HG02588 (cell line): ENCODE measurements around the gene ITPKB.
"Not testable (repeated sequence)": the region's sequence is repeated elsewhere in the genome, so short reads cannot be mapped to it uniquely, and the experiment has no call there.

Experiments used
- ATAC-seq: cut with Tn5 transposase; IDR thresholded peaks from one replicate; pipeline ENCODE4 v1.9.1; 2021; ENCODE audit warnings: mild to moderate bottlenecking, moderate library complexity; ENCODE audit not compliant: unreplicated experiment

Gene ITPKB

DNA sequence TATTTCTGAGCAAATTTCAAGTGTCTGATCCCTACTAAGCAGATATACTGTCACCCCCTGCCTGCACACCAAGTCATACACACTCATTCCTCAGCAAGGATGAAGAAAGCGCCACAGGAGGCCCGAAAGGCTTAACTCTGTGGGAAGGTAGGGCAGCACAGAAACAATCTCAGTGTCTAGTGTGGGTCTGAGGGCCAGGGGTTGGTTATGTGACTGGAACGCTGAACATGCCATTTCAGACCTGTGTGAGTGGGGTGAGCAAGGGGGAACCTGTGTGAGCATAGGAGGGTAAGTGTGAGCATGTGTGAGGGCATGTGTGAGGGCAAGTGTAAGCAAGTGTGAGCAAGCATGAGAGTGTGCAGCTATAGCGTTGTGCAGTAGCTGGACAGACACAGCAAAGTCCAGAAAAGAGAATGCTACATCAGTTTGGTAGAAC lies 6.2 kb downstream of the ITPKB start:
- no peak for ATAC-seq

DNA sequence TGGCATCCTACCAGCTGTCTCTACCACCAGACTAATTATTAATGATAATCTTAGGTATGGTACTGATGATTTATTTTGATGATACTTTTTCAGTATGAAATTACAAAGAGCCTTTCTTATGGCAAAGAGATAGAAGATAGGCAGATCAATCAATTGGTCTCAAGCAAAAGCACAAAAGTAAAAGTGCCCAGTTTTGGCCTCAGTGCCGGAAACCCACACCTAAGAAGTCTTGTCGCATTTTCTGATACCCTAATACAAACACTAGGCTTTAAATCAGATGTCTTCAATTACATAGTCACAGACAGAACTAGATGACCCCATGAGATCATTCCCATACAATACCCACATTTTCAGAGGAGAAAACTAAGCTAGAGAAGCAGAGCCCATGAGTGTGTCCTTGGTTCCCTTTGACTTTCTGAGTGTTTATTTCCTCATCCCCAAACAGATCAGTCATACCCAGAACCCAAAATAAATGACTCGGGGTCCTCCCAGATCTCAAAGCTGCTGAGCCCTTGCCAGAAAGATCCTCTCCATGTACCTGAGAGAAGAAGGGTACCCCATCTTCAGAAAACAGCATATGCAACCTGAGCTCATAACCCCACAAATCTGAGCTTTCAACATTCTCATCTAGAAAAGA lies 7.7 kb downstream of the ITPKB start:
- no peak for ATAC-seq

- ATAC-seq: no peak
These were observed 8.2 kb downstream of the ITPKB start for GRCh38 chr1:226730836-226731235.

DNA sequence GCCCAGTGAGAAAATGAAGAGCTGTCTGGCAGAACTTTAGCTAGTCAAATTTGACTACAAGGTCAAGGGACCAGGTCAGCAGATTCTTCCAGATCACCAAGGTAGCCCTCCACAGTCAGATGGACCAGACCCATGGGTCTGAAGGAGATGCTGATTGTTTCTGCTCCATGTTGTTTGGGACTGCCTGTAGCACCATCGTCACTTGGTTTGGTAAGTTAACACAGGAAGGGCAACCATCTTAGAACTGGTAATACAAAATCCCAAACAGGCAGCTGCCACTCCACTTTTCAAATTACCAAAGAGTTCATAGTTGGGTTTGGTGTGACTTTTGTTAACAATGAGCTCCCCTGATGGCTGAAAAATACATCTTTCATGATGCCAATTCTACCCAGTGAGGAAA lies 9.0 kb downstream of the ITPKB start:
- ATAC-seq: no peak

DNA sequence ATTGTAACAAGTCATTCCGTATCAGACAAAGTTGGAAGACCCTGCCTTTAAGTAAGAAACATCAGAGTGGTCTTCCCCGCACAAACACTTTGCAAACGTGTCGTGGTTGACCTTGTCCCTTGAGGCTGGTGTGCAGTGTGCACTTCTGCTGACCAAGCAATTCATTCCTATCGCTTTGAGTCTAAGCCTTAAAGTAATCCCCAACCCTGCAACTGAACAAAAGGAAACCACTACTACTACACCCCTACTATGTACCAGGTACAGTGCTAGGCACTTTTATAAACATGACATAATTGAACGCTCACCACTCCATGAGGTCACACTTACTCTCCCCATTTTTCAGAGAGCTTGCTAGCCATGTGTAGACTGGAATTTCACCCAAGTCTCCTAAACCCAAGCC lies 10.6 kb downstream of the ITPKB start:
- no peak for ATAC-seq

DNA sequence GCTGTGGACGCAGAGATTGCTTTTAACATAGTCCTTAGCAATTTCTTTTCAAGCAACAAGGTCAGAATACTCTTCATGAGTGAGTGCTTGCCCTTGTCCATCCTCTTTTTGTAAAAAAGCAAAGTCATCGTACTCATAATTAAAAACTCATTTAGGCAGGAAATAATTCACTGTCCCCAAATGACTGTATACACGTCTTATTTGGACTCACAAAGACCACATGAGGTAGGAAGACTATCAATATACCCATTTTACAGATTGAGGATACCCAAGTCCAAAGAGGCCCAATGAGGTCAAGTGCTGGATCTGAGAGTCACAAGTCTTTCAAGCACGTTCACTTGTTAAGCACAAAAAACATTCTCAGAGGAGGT lies 13.2 kb downstream of the ITPKB start:
- no peak for ATAC-seq

DNA sequence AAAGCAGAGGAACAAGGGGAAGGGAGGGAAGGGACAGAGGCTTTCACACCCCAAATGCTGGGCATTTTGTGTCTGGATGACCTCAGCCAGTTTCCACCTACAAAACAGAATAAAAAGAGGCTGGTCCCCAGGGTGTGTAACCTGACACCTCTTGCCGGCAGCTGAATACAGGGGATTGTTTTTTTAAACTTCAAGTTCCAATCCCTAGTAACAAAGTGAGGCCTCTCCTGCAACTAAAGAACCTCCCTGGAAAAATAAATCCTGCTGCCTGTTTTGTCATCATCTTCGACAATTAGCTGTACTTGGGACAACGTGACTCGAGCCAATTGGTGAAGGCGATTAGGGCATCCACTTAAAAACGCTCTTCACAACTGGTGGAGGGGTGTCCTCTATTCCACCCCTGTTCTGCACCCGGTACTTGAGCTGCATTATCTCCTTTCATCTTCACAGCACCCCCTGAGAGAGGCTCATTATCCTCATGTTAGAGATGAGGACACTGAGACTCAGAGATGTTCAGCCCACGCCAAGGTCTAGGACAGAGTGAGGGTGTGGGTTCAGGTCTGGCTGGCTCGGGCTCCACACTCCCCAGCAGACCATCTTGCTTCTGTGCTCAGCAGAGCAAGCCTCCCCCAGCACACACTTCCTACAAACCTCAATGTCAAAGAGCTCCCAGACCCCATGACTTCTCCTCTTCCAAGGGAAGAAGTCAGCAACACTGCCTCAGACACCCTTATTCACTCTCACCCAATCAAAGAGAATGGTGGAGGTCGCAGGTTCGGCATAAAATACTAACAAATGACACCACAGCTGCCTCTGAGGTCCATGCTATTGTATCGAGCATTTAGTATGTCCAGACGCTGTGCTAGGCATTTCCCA lies 15.2 kb downstream of the ITPKB start:
- ATAC-seq: no peak

GRCh38 chr1:226722901-226723656 lies 16.0 kb downstream of the ITPKB start:
- ATAC-seq: no peak

- no peak for ATAC-seq
These were observed 16.7 kb downstream of the ITPKB start for GRCh38 chr1:226722240-226722900.

DNA sequence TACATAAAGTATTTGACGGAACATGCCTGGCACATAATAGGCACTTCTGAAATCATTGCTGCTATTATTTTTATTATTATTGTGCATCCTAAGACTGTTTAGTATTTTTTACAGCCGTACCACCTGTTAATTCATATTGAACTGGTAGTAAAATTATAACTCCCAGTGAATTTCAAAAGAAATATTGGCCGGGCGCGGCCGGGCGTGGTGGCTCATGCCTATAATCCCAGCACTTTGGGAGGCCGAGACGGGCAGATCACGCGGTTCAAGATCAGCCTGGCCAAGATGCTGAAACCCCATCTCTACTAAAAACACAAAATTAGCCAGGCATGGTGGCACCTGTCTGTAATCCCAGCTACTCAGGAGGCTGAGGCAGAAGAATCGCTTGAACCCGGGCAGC lies 18.5 kb downstream of the ITPKB start:
- not testable (repeated sequence) for ATAC-seq

DNA sequence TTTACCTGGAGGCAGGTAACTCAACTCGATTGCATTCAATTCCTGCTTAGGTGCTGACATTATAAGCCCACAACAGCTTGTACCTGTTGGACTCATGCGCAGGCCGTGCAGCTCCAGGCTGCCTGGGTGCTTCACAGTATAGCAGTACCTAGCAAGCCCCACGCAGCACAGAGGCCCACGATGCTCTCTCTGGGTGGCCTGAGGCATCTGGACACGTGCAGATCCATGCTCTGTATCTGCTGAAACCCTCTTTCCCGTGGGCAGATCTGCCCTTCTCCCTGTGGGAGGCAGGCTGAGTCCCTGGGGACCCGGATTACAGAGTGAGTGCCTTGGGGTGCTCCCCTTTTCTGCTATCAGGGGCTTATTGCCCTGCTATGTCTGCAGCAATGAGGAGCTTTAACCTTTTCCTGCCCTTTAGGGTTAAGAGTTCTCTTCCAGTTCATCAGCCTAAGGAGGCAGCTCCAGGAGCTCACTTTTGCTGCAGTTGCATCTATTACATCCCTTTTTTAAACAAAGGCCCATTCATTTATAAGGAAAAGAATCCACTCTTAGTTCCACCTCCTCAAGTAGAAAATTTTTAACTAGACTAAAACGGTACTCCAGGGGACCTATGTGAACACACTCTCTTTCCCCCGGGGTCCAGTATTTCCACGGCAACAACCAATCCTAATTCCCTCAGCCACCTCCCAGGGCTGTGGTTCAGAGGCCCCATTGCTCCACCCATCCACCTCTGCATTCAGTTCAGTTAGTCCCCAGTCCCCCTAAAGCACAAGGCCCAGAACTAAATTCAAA lies 19.3 kb downstream of the ITPKB start:
- no peak for ATAC-seq

GRCh38 chr1:226717256-226717909 lies 21.7 kb downstream of the ITPKB start:
- no peak for ATAC-seq

DNA sequence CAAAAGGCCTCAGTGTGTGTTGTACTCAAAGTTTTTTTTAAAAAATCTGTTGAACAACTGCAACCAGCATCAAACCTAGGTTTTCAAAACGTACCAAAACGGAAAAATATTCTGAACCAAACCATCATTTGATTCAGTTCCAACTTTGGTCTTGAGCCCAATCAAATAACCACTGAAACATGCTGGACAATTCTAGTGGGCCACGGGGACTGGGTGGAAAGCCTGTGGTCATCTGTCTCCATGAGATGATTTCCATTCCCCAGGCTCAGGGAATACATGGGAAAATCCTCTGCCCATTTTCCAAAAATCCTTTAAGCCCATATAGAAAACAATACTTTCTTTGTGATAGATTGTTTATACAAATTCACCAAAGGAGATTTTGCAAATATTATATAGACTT lies 22.5 kb downstream of the ITPKB start:
- no peak for ATAC-seq

DNA sequence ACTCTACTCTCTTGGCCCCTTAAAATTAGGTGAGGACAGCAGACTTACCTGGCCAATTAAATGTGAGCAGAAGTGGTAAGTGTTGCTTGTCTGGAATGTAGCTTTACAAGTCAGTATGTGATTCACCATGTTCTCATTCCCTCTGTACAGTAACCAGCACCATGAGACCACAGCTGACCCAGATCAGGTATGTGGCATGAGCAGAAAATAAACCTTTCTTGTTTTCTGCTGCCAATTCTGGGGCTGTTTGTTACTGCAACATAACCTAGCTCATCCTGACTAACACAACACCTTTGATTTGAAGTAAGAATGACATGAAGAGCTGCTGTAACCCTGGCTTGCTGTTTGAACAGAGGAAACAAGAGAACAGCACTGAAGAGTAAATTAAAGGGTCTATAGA lies 24.9 kb downstream of the ITPKB start:
- ATAC-seq: no peak

DNA sequence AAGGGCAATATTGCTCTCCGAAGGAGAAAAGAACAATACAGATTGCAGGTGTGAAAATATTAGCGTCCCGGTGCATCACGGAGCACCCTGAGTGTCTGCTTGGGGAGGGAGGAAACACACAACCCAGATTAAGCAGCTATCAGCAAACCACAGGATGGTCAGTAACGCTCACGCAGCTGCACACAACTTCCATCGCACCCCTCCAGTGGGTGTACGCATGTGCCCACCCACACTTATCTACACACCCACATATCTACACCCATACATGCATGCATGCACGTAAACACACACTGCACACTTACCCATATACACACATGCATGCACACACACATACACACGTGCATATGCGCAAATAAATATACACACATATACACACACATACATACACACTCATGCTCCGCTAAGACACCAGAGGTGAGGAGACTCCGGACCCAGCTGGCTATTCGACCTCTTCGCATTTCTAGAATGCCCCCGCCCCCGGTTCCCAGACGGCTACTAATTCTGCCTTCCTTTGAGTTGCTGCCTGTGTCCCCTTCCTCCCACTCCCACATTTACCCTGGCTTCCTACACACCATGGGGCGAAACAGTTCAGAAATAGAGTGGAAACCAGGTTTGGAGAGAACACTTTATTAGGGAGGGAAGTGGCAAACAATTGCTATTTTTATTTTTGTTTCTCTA lies 26.2 kb downstream of the ITPKB start:
- ATAC-seq: peak; percentile 24

GRCh38 chr1:226711976-226712741 lies 26.9 kb downstream of the ITPKB start:
- peak; percentile 71 for ATAC-seq

DNA sequence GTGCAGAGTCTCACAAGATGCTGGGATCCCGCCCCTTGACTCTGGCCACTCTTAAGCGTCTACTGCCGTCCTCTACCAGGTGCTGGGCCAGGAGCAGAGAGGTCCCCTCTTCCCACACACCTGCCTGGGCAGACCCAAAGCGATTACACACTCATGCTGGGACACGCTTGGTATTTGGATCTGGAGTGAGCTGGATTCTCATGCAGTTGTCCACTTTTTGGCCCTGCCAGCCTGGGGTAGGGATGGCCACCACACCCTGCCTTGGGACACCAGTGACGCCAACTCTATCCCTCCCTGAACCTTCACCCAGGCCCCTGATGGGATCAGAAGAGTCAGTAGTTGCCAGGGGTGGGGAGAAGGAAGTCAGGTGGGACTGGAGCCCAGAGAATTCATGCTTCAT lies 28.6 kb downstream of the ITPKB start:
- no peak for ATAC-seq

- ATAC-seq: no peak
These were observed 29.1 kb downstream of the ITPKB start for GRCh38 chr1:226709953-226710352.

DNA sequence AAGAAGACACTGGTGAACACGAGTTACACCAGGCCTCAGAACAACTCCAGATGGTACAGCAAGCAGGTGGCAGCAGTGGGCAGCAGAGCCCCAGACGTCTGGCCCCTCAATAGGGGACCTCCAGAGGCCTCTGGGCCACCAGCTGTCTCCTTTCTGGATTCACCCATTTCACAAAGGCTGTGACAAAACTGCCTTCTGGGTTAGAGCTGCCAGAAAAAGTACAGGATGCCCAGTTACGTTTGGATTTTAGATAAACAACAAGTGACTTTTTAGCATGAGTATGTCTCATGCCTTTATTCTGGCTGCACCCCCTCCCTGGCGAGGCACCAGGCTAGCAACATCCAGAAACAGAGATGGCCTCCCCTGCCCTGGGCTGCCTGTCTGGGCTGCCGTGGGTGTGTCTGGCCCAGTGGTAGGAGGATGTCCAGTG lies 30.1 kb downstream of the ITPKB start:
- no peak for ATAC-seq
